ENCODE measurements around the gene GNB2.
A peak's percentile ranks its signal among the peaks of the same experiment; 100 is the strongest.

The GNB2 gene

GRCh38 chr7:100673302-100673941 is at the start of gene GNB2:
TSS of gene GNB2 (plus strand) at chr7:100673740. CDS start at chr7:100676266, 2,526 bp downstream.
- peak; percentile 100 for DNase-seq (ENCODE audit: low read depth)
- H3K4me3 ChIP-seq (ENCODE audit: low read depth, low read length): peak within 1 kb of the TSS; percentile 91
- TF ChIP-seq CTCF (conservative IDR thresholded peaks at IDR 0.05; ENCODE audit: low read depth, low read length): no peak

GRCh38 chr7:100623951-100624824 is 49.4 kb upstream of the GNB2 start:
- no peak for TF ChIP-seq CTCF (conservative IDR thresholded peaks at IDR 0.05; ENCODE audit: low read depth, low read length)
- DNase-seq (ENCODE audit: low read depth): no peak
- no peak overlapping the region for H3K4me3 ChIP-seq (ENCODE audit: low read depth, low read length)

- H3K4me3 ChIP-seq (ENCODE audit: low read depth, low read length): no peak overlapping the region
- no peak for TF ChIP-seq CTCF (conservative IDR thresholded peaks at IDR 0.05; ENCODE audit: low read depth, low read length)
Observed at GRCh38 chr7:100626055-100626454, 47.5 kb upstream of the GNB2 start.

GRCh38 chr7:100626530-100627237 is 46.9 kb upstream of the GNB2 start:
- DNase-seq (ENCODE audit: low read depth): peak; percentile 82
- H3K4me3 ChIP-seq (ENCODE audit: low read depth, low read length): peak overlapping the region; percentile 11
- no peak for TF ChIP-seq CTCF (conservative IDR thresholded peaks at IDR 0.05; ENCODE audit: low read depth, low read length)

More at GRCh38 chr7:100626055-100626454, 47.5 kb upstream of the GNB2 start:
- DNase-seq (ENCODE audit: low read depth): no peak

GRCh38 chr7:100627238-100627549 is 46.3 kb upstream of the GNB2 start:
- H3K4me3 ChIP-seq (ENCODE audit: low read depth, low read length): no peak overlapping the region
- no peak for DNase-seq (ENCODE audit: low read depth)
- TF ChIP-seq CTCF (conservative IDR thresholded peaks at IDR 0.05; ENCODE audit: low read depth, low read length): no peak

GRCh38 chr7:100629117-100629716 is 44.3 kb upstream of the GNB2 start:
- DNase-seq (ENCODE audit: low read depth): peak; percentile 34
- peak; percentile 64 for TF ChIP-seq CTCF (conservative IDR thresholded peaks at IDR 0.05; ENCODE audit: low read depth, low read length)
- no peak overlapping the region for H3K4me3 ChIP-seq (ENCODE audit: low read depth, low read length)
